Measurements from ENCODE around the gene OR8U1.
"Not testable (repeated sequence)": the region's sequence is repeated elsewhere in the genome, so short reads cannot be mapped to it uniquely, and the experiment has no call there.

Gene OR8U1

DNA sequence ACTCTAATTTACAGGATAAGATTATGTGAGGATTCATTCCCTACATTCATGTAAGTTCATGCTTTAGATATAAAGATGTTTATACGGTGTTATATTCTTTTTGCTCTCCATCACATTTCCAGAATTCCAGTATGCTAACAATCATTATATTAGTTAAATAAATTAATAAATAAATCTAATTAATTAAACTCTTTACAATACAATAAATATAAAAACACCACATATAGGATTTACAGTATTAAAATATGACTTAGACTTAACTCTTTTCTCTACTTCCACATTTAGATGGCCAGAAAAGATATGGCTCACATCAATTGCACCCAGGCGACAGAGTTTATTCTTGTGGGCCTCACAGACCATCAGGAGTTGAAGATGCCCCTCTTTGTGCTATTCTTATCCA, at the start of gene OR8U1:
Gene OR8U1, plus strand, starts transcription at position 301 of the 400 bp plus-strand sequence. Its CDS starts 0 bp downstream, at position 301.
- no peak for DNase-seq

DNA sequence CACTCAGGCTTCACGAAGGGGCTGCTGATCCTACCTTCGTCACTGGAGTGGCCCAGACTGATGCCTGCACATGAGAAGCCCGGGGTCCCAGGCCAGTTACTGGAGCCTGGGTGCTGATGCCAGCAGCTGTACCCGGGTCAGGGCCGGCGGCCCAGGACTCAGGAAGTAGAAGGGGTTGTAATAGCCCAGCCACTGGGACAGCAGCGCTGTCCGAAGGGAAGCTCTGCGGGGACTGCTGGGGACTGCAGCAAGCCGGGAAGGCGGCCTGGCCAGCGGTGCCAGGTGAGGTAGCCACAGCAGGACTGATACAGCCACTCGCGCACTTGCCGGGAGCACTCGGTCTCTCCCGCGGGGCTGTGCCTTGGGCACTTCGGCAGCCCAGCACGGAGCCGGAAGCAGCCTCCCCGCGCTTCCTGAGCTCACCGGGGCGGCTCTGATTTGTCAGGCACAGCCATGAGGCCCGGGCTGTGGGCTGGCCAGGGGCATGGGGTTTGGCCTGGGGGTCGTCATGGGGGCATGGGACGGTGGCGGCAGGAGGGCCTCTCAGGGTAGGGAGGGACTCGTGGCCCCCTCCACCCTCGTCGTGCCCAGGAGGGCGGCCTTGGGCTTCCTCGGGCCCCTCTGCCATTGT, 43.4 kb upstream of the OR8U1 start:
- DNase-seq: peak; percentile 0

DNA sequence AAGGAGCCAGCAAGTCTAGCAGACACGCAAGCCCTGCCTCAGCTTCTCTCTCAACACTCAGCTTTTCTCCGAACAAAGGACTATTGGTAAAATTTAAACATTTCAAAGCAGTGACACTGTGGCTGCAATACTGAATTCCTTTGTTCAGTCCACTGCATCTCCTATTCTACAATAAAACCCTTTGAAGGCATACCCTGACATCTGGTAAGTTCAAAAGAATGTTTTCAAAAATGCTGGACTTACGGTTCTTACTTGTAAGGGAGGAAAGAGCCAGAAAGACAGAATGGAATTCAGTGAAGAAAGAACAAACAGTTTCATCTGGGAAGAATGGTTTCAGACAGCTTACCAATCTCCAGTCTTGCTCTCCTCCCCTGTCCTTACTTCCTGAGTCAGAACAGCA, 42.3 kb upstream of the OR8U1 start:
- no peak for DNase-seq

DNA sequence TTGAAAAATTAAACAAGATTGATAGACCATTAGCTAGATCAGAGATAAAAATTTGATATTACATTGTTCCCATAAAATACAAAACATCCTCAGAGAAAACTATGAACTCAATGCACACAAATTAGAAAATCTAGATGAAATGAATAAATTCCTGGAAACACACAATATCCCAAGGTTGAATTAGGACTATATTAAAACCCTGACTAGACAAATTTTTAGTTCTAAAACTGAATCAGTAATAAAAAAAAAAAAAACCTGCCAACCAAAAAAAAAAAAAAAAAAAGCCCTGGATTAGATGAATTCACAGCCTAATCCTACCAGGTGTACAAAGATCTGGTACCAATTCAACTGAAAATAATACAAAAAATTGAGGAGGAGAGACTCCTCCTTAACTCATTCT, 35.1 kb upstream of the OR8U1 start:
- DNase-seq: no peak

DNA sequence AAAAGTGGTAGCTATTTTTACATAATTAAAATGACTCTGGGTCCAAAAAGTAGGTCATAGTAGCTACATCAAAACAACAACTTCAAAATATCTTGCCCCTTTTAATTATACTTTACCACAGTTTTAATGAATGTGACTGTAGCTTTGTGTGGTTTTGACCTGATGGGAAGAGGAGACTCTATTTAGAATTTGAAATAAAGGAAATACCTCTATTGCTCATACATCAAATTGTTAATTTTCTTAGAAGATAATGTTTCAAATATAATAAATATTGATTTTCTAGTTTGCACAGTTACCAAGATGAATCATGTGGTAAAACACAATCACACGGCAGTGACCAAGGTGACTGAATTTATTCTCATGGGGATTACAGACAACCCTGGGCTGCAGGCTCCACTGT, 29.7 kb upstream of the OR8U1 start, which contains the start of gene OR8K1:
Gene OR8K1, plus strand, starts transcription at position 301 of the 400 bp plus-strand sequence. Its CDS starts 0 bp downstream, at position 301.
- no peak for DNase-seq

DNA sequence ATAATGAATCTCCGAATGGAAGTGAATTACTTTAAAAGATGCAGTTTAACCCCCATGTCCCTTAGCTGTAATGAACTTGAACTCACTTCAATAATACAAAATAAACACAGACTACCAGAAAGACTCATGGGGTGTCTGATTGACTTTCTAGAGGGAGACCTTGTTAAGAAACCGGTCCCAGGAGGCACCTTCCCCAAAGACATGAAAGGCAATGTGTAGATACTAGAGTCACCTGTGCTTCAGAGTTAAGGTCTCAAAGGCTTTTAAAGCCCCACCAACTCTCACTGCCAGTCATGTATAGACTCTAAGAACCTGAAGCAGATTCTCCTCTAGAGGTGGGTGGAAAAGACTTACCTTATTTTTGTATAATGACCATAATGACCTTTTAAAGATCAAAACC, 21.4 kb upstream of the OR8U1 start, which contains the start of gene OR8J1:
Gene OR8J1, plus strand, starts transcription at position 301 of the 400 bp plus-strand sequence. CDS start 5,956 bp downstream, outside the sequence.
- no peak for DNase-seq

DNA sequence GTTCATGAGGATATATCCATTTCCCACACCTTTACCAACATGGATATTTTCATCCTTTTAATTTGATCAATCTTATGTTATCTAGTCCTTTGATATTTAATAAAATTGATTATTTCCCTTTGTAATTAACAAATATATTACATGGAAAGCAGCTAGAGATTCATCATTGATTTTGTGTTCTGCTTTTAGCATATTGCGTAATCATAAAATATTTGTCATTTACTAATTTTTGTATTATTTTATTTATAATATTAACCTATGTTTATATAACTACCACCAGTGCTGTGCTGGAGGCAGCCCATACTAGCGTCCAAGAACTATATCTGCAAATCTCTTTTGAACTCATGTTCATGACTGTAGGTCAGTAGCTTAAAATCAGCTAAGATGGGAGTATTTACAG, 4.7 kb downstream of the OR8U1 start:
- DNase-seq: no peak

DNA sequence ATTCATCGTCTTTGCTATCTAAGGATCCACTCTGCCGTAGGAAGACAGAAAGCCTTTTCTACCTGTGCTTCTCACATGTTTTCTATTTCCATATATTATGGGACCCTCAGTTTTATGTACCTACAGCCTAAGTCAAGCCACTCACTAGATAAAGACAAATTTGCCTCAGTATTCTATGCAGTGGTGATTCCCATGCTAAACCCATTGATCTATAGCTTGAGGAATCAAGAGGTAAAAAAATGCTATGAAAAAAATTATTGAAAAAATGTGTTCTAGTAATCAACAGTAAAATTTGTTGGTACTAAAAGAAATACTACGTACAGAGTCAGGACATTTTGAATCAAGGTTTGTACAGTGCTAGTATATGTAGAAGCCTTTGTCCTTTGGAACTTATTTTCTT, 19.0 kb downstream of the OR8U1 start:
- no peak for DNase-seq

DNA sequence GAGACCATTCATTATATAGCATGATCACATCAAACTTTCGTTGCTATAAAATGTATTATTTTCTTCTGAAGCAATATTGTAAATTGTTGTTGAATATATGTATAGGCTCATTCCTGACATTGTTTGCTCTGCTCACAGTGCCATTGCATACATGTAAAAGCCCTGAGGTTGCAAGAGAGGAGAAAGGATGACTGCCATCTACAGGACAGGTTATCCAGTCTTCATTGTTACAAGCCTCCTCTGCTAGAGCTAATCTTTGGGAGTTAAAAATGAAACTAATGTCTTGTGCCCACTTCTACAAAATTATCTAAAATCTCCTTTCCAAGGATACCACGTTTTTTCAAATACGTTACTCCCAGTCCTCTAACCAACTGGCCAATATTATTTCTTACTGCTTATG, 20.6 kb downstream of the OR8U1 start:
- DNase-seq: no peak

DNA sequence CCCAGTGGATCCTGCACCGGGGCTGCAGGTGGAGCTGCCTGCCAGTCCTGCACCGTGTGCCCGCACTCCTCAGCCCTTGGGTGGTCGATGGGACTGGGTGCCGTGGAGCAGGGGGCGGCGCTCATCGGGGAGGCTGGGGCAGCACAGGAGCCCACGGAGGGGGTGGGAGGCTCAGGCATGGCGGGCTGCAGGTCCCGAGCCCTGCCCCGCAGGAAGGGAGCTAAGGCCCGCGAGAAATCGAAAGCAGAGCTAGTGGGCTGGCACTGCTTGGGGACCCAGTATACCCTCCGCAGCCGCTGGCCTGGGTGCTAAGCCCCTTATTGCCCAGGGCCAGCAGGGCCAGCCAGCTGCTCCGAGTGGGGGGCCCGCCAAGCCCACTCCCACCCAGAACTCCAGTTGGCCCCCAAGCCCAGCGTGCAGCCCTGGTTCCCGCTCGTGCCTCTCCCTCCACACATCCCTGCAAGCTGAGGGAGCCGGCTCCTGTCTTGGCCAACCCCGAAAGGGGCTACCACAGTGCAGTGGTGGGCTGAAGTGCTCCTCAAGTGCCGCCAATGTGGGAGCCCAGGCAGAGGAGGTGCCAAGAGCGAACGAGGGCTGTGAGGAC, 26.5 kb downstream of the OR8U1 start:
- DNase-seq: not testable (repeated sequence)

DNA sequence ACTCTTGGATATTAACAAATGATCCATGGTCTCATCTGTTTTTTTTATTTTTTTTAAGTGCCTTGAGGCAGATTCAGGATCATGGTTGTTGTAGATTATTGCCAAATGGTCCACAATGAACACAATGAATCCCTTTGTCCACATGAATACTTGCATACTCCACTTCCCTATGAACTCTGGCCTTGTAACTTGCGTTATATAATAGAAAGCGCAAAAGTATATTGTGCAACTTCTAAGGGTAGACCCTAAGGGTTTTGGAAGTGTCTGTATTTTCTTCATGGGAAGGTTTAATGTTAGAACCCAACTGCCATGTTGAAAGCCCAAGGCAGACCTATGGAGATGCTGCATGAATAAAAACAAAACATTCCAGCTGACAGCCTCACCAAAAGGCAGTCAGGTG, 29.0 kb downstream of the OR8U1 start:
- DNase-seq: no peak

DNA sequence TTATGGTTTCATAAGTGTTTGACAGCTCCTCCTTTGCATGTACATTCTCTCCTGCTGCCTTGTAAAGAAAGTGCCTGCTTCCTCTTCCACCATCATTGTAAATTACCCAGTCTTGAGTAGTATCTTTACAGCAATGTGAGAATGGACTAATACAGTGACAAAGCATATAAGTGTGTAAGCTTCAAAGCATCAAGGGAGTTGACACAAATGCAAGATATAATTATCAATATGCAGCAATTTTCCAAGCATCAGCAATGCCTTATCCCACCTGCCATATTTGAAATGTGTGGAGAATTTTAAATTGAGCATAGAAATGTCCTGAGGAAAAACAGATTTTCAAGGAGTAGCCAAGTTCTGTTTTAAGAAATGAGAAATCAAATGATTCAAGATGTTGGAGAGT, 35.4 kb downstream of the OR8U1 start:
- DNase-seq: no peak

DNA sequence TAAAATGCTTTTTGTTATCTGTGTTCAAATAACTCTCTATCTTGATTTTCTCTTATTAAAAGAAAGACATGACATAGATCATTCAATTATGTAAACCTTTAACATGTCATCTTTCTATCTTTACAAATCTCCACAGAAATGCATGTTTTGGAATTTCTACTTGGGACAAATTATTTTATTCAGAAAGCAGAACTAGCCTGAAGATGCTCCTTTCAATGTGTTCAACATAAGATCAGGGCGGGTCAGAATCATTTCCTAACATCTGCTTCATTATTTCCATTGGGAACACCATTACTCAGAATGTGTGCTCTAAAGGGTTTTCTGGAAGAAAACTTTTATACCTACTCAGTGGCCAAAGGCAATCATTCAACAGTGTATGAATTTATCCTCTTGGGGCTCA, 37.0 kb downstream of the OR8U1 start, which contains the start of gene OR5AL1:
Gene OR5AL1, plus strand, starts transcription at position 301 of the 400 bp plus-strand sequence.
- no peak for DNase-seq
